Measurements from ENCODE around the gene EFCAB8.

Gene EFCAB8

GRCh38 chr20:32984196-32984595 lies 125.5 kb downstream of the EFCAB8 start:
- Histone ChIP-seq H3K4me3 (ENCODE audit: low read depth, low read length) (no peak overlapping the region), H3K27ac (ENCODE audit: low read depth, low read length) (no peak overlapping the region), H3K9ac (ENCODE audit: low read length) (no peak overlapping the region), H3K27me3 (ENCODE audit: control insufficient read depth, insufficient read depth, low read length) (no peaks in the 10 kb centered on the region), H3K36me3 (ENCODE audit: control insufficient read depth, insufficient read depth, low read length) (no peaks in the 10 kb centered on the region), H3K9me3 (ENCODE audit: control insufficient read depth, insufficient read depth, low read depth, low read length) (no peaks in the 10 kb centered on the region), H3K4me1 (ENCODE audit: control insufficient read depth, insufficient read depth, low read length) (peaks cover 11% of the 10 kb centered on the region; the same call in 1 of the 2 replicates)

GRCh38 chr20:32984631-32985354 lies 126.1 kb downstream of the EFCAB8 start:
- no peak overlapping the region for H3K9ac ChIP-seq (ENCODE audit: low read length)
- no peaks in the 10 kb centered on the region for H3K27me3 ChIP-seq (ENCODE audit: control insufficient read depth, insufficient read depth, low read length)
- H3K27ac ChIP-seq (ENCODE audit: low read depth, low read length): no peak overlapping the region
- no peak overlapping the region for H3K4me3 ChIP-seq (ENCODE audit: low read depth, low read length)
- no peaks in the 10 kb centered on the region for H3K9me3 ChIP-seq (ENCODE audit: control insufficient read depth, insufficient read depth, low read depth, low read length)
- no peaks in the 10 kb centered on the region for H3K36me3 ChIP-seq (ENCODE audit: control insufficient read depth, insufficient read depth, low read length)
- peaks cover 11% of the 10 kb centered on the region; the same call in 1 of the 2 replicates for H3K4me1 ChIP-seq (ENCODE audit: control insufficient read depth, insufficient read depth, low read length)

DNA sequence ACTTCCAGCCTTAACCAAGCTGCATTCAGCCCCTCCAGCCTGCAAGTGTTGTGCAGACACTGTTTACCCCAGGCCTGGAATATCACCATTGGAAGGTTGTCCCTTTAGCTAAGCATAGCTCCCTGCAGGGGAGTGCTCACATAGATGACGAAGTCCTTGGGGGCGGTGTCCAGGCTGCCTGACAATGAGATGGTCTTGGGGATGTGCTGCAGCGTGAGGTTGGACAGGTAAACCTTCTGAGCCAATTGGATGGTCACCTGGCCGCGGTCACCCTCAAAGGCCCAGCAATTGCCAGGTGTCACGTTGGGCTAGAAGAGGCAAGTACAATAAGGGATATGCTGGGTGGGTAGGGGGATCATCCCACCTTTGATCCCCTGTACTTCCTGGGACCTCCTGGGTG lies 126.9 kb downstream of the EFCAB8 start:
- H3K4me1 ChIP-seq (ENCODE audit: control insufficient read depth, insufficient read depth, low read length): peaks cover 11% of the 10 kb centered on the region; the same call in 1 of the 2 replicates
- H3K27me3 ChIP-seq (ENCODE audit: control insufficient read depth, insufficient read depth, low read length): no peaks in the 10 kb centered on the region
- no peak overlapping the region for H3K4me3 ChIP-seq (ENCODE audit: low read depth, low read length)
- H3K36me3 ChIP-seq (ENCODE audit: control insufficient read depth, insufficient read depth, low read length): no peaks in the 10 kb centered on the region
- H3K27ac ChIP-seq (ENCODE audit: low read depth, low read length): no peak overlapping the region
- H3K9ac ChIP-seq (ENCODE audit: low read length): no peak overlapping the region
- H3K9me3 ChIP-seq (ENCODE audit: control insufficient read depth, insufficient read depth, low read depth, low read length): no peaks in the 10 kb centered on the region

- no peak overlapping the region for H3K9ac ChIP-seq (ENCODE audit: low read length)
- H3K4me3 ChIP-seq (ENCODE audit: low read depth, low read length): no peak overlapping the region
- no peaks in the 10 kb centered on the region for H3K36me3 ChIP-seq (ENCODE audit: control insufficient read depth, insufficient read depth, low read length)
- H3K27me3 ChIP-seq (ENCODE audit: control insufficient read depth, insufficient read depth, low read length): no peaks in the 10 kb centered on the region
- H3K27ac ChIP-seq (ENCODE audit: low read depth, low read length): no peak overlapping the region
- no peaks in the 10 kb centered on the region for H3K9me3 ChIP-seq (ENCODE audit: control insufficient read depth, insufficient read depth, low read depth, low read length)
- peaks cover 11% of the 10 kb centered on the region; the same call in 1 of the 2 replicates for H3K4me1 ChIP-seq (ENCODE audit: control insufficient read depth, insufficient read depth, low read length)
Observed at GRCh38 chr20:32986331-32986966, 127.7 kb downstream of the EFCAB8 start.

GRCh38 chr20:32987044-32987825 lies 128.5 kb downstream of the EFCAB8 start:
- H3K4me3 ChIP-seq (ENCODE audit: low read depth, low read length): no peak overlapping the region
- no peak overlapping the region for H3K27ac ChIP-seq (ENCODE audit: low read depth, low read length)
- H3K9me3 ChIP-seq (ENCODE audit: control insufficient read depth, insufficient read depth, low read depth, low read length): no peaks in the 10 kb centered on the region
- H3K9ac ChIP-seq (ENCODE audit: low read length): no peak overlapping the region
- H3K36me3 ChIP-seq (ENCODE audit: control insufficient read depth, insufficient read depth, low read length): no peaks in the 10 kb centered on the region
- peaks cover 11% of the 10 kb centered on the region; the same call in 1 of the 2 replicates for H3K4me1 ChIP-seq (ENCODE audit: control insufficient read depth, insufficient read depth, low read length)
- H3K27me3 ChIP-seq (ENCODE audit: control insufficient read depth, insufficient read depth, low read length): no peaks in the 10 kb centered on the region

DNA sequence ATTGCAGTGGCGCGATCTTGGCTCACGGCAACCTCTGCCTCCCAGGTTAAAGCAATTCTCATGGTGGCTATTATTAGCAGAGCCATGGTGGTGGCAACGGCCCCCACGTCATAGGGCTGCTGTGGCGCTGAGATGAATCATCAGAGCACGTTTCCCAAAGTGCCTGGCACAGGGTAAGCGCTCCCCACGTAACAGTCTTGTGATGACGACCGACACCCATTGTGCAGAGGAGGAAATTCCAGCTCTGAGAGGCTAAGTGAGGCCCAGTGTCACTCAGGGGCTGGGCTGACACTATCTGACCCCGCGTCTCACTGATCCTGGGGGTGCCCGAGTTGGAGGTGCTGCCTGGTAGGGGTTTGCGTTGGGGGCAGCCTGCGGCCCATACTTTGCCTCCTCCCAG lies 129.3 kb downstream of the EFCAB8 start:
- peaks cover 11% of the 10 kb centered on the region; the same call in 1 of the 2 replicates for H3K4me1 ChIP-seq (ENCODE audit: control insufficient read depth, insufficient read depth, low read length)
- no peak overlapping the region for H3K27ac ChIP-seq (ENCODE audit: low read depth, low read length)
- no peaks in the 10 kb centered on the region for H3K36me3 ChIP-seq (ENCODE audit: control insufficient read depth, insufficient read depth, low read length)
- no peak overlapping the region for H3K4me3 ChIP-seq (ENCODE audit: low read depth, low read length)
- no peak overlapping the region for H3K9ac ChIP-seq (ENCODE audit: low read length)
- no peaks in the 10 kb centered on the region for H3K27me3 ChIP-seq (ENCODE audit: control insufficient read depth, insufficient read depth, low read length)
- no peaks in the 10 kb centered on the region for H3K9me3 ChIP-seq (ENCODE audit: control insufficient read depth, insufficient read depth, low read depth, low read length)

DNA sequence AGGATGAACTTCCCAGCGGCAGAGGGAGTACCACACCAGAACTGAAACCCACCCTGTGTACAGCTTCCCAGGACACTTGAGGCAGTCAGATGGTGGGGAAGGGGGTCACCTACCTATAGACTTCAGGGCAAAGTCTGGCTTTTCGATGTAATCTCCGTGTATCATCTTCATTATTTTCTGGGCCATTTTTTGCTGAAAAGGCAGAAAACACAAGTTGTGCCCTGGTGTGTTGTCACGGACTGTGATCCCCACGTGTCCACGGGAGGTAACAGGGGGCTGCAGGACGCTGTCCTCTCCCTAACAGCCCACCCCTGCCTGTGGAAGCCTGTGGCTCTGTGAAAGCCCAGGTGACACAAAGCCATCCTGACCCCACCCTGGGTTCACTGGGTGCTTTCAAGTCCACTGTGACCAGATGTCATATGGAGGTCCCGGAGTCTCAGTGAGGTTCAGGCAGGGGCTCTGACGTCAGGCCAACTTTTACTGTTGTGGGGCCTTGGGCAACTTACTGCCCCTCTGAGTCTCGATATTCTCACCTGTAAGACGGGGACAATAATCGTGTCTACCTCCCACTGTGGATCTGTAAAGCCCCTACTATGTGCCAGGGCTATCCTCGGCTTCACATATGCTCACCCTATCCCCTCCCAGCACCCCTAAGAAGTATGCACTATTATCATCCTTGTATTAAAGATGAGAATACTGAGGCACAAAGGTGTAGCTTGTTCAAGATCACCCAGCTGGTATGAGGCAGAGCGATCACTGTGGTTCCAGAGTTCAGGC lies 131.0 kb downstream of the EFCAB8 start:
- Histone ChIP-seq H3K4me3 (ENCODE audit: low read depth, low read length) (no peak overlapping the region), H3K27me3 (ENCODE audit: control insufficient read depth, insufficient read depth, low read length) (no peaks in the 10 kb centered on the region), H3K9ac (ENCODE audit: low read length) (no peak overlapping the region), H3K9me3 (ENCODE audit: control insufficient read depth, insufficient read depth, low read depth, low read length) (no peaks in the 10 kb centered on the region), H3K4me1 (ENCODE audit: control insufficient read depth, insufficient read depth, low read length) (peaks cover 2% of the 10 kb centered on the region; the same call in 1 of the 2 replicates), H3K36me3 (ENCODE audit: control insufficient read depth, insufficient read depth, low read length) (no peaks in the 10 kb centered on the region), H3K27ac (ENCODE audit: low read depth, low read length) (no peak overlapping the region)

DNA sequence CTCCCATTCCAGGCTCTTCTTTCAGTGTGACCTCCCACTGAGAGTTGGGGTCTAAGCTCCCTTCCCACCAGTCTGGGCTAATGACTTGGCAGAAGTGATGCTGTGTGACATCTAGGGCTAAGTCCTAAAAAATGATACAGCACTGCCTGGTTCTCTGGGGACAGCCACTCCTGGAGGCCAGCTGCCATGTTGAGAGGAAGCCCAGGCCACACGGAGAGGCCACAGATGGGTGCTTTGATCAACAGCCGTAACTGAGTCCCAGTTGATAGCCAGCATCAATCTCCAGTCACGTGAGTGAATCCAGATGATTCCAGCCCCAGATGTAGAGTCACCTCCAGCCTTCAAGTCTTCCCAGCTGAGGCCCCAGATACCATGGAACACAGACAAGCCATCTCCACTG lies 131.7 kb downstream of the EFCAB8 start:
- H3K36me3 ChIP-seq (ENCODE audit: control insufficient read depth, insufficient read depth, low read length): no peaks in the 10 kb centered on the region
- no peaks in the 10 kb centered on the region; the same call in 1 of the 2 replicates for H3K4me1 ChIP-seq (ENCODE audit: control insufficient read depth, insufficient read depth, low read length)

DNA sequence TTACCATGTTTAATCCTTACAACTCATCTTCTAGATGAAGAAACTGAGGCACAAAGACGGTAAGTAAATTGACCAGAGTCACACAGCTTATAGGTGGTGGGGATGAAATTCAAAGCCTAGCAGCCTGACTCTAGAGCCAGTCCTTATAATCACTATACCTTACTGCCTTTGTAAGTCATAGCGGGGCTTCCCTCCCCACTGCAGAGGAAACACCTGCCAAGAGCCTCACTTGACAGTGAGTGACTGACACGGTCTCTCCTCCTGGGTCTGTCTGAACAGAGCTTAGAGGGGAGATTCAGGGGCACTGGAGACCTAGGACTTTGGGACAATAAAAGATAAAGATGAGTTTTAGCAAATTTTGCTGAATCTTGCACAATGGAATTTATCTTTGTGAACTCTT lies 132.7 kb downstream of the EFCAB8 start:
- peaks cover 8% of the 10 kb centered on the region; the same call in 1 of the 2 replicates for H3K9me3 ChIP-seq (ENCODE audit: control insufficient read depth, insufficient read depth, low read depth, low read length)
- no peak overlapping the region for H3K4me3 ChIP-seq (ENCODE audit: low read depth, low read length)
- H3K27ac ChIP-seq (ENCODE audit: low read depth, low read length): no peak overlapping the region
- H3K9ac ChIP-seq (ENCODE audit: low read length): no peak overlapping the region
- no peaks in the 10 kb centered on the region for H3K36me3 ChIP-seq (ENCODE audit: control insufficient read depth, insufficient read depth, low read length)
- H3K4me1 ChIP-seq (ENCODE audit: control insufficient read depth, insufficient read depth, low read length): no peaks in the 10 kb centered on the region
- no peaks in the 10 kb centered on the region for H3K27me3 ChIP-seq (ENCODE audit: control insufficient read depth, insufficient read depth, low read length)

More for the DNA sequence above, 131.7 kb downstream of the EFCAB8 start:
- Histone ChIP-seq H3K27me3 (ENCODE audit: control insufficient read depth, insufficient read depth, low read length) (no peaks in the 10 kb centered on the region), H3K4me3 (ENCODE audit: low read depth, low read length) (no peak overlapping the region), H3K9me3 (ENCODE audit: control insufficient read depth, insufficient read depth, low read depth, low read length) (peaks cover 3% of the 10 kb centered on the region; the same call in 1 of the 2 replicates), H3K27ac (ENCODE audit: low read depth, low read length) (no peak overlapping the region), H3K9ac (ENCODE audit: low read length) (no peak overlapping the region)

DNA sequence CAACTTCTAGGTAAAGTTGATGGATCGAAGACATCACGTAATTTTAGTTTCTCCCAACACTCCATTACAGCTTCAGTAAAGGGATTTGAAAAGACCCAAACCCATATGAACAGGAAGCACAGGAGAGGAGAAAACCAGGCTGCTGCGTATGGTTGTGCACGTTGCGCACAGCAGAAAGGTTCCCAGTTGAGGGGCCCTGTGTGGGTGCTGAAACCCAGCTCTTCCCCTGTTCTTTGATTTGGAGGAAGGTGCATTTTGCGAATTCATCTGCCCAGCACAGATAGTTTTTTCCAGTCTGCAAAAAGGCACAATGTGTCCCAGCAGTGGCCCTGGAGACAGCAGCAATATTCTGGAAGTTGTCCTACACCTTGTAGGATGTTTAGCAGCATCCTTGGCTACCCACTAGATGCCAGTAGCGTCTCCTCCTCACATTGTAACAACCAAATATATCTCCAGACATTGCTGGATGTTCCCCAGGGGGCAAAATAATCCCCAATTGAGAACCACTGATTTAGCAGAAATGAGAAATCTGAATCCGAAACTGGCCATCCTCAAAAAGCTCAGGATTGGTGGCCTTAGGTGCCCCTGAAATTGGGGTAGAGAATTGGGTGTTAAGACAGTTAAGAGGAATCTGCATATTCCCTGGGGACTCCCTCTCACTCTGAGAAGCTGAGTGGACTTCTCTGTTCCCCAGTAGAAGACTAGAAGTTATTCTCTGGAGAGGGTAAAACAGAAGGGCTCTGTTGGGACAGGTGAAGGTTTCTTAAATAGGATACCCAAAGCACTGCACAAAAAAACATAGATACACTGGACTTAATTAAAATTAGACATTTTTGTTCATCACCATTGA lies 133.3 kb downstream of the EFCAB8 start:
- Histone ChIP-seq H3K27ac (ENCODE audit: low read depth, low read length) (no peak overlapping the region), H3K9ac (ENCODE audit: low read length) (no peak overlapping the region), H3K4me3 (ENCODE audit: low read depth, low read length) (no peak overlapping the region), H3K9me3 (ENCODE audit: control insufficient read depth, insufficient read depth, low read depth, low read length) (peaks cover 8% of the 10 kb centered on the region; the same call in 1 of the 2 replicates), H3K27me3 (ENCODE audit: control insufficient read depth, insufficient read depth, low read length) (no peaks in the 10 kb centered on the region), H3K4me1 (ENCODE audit: control insufficient read depth, insufficient read depth, low read length) (no peaks in the 10 kb centered on the region), H3K36me3 (ENCODE audit: control insufficient read depth, insufficient read depth, low read length) (no peaks in the 10 kb centered on the region)

Data from HUES6 (cell line).